Esophagus (tissue), 2 donors: ENCODE data around the gene TEX36. TPM values are rescaled to one million over a fixed set of nuclear protein-coding genes. Genes with fewer than 3 reads are reported as not detected.
"Not testable (repeated sequence)": the region's sequence is repeated elsewhere in the genome, so short reads cannot be mapped to it uniquely, and the experiment has no call there.

Experiments
- H3K27ac ChIP-seq, 2 donors: one replicate each; pipeline ENCODE4 v1.5.1; 2013; ENCODE audit warnings: low read depth in 2 of 2, mild to moderate bottlenecking in 2 of 2, inconsistent platforms in 1 of 2, low read length in 1 of 2, moderate library complexity in 1 of 2
- H3K27me3 ChIP-seq, 2 donors: one replicate each; pipeline ENCODE4 v1.6.1; 2013; ENCODE audit warnings: low read length in 2 of 2, control low read depth in 1 of 2, mild to moderate bottlenecking in 1 of 2; ENCODE audit not compliant: insufficient read depth in 2 of 2, control insufficient read depth in 1 of 2
- H3K36me3 ChIP-seq, 2 donors: one replicate each; pipeline ENCODE4 v1.6.1; 2013; ENCODE audit warnings: low read length in 1 of 2; ENCODE audit not compliant: control insufficient read depth in 2 of 2, insufficient read depth in 2 of 2
- H3K4me1 ChIP-seq, 2 donors: one replicate each; pipeline ENCODE4 v1.6.1; 2013; ENCODE audit warnings: low read length in 1 of 2; ENCODE audit not compliant: control insufficient read depth in 2 of 2, insufficient read depth in 2 of 2
- H3K4me3 ChIP-seq, 2 donors: one replicate each; pipeline ENCODE4 v1.5.1; 2013; ENCODE audit warnings: low read length in 2 of 2, mild to moderate bottlenecking in 2 of 2, low read depth in 1 of 2, moderate library complexity in 1 of 2
- H3K9me3 ChIP-seq, 2 donors: one replicate each; pipeline ENCODE4 v1.6.1; 2013; ENCODE audit warnings: mild to moderate bottlenecking in 2 of 2, low read depth in 1 of 2, low read length in 1 of 2, moderate library complexity in 1 of 2; ENCODE audit not compliant: control insufficient read depth in 2 of 2, insufficient read depth in 1 of 2
- WGBS, 2 donors: extraction: QIAGEN DNeasy Blood & Tissue Kit; methylation state at CpG; one replicate each; pipeline ENCODE4 v1.1.7; 2013; 5-methylcytosine and 5-hydroxymethylcytosine counted together
- polyA plus RNA-seq, 2 donors: library from polyadenylated mRNA; stranded (reverse); fragments of 200-250 nt; gene quantifications; one replicate each; pipeline ENCODE4 v1.2.3, GENCODE V29; 2013
- donor health status: healthy with polysubstance abuse.
- donor health status: Bipolar disorder and iron deficiency.

Gene TEX36
- polyA plus RNA-seq, 2 donors, result not detected

- WGBS, 2 donors, result 86 to 94% methylated on average over 2 of the region's 2 CpGs
- Histone ChIP-seq H3K4me1 (no peaks in the 10 kb centered on the region), H3K27me3 (no peaks in the 10 kb centered on the region), H3K9me3 (peaks cover 0 to 5% of the 10 kb centered on the region in 2 donors), H3K36me3 (no peaks in the 10 kb centered on the region), H3K27ac (no peak overlapping the region), H3K4me3 (no peak overlapping the region)
These were observed 20.4 kb downstream of the TEX36 start for GRCh38 chr10:125662584-125662983.

- WGBS, 2 donors, result 36 to 57% methylated on average over 7 of the region's 7 CpGs
- no peaks in the 10 kb centered on the region for H3K27me3 ChIP-seq
- H3K4me3 ChIP-seq, result no peak overlapping the region
- peaks cover 0 to 1% of the 10 kb centered on the region in 2 donors for H3K9me3 ChIP-seq
- no peaks in the 10 kb centered on the region for H3K36me3 ChIP-seq
- no peaks in the 10 kb centered on the region for H3K4me1 ChIP-seq
- no peak overlapping the region for H3K27ac ChIP-seq
These were observed 20.9 kb downstream of the TEX36 start for GRCh38 chr10:125661941-125662515.

GRCh38 chr10:125661431-125661940 is 21.5 kb downstream of the TEX36 start:
- H3K27me3 ChIP-seq, result no peaks in the 10 kb centered on the region
- no peak overlapping the region for H3K27ac ChIP-seq
- no peaks in the 10 kb centered on the region for H3K36me3 ChIP-seq
- H3K9me3 ChIP-seq, result no peaks in the 10 kb centered on the region
- H3K4me1 ChIP-seq, result no peaks in the 10 kb centered on the region
- no peak overlapping the region for H3K4me3 ChIP-seq
- WGBS, 2 donors, result 75 to 88% methylated on average over 12 of the region's 12 CpGs

- no peaks in the 10 kb centered on the region for H3K4me1 ChIP-seq
- H3K4me3 ChIP-seq, result no peak overlapping the region
- H3K36me3 ChIP-seq, result no peaks in the 10 kb centered on the region
- no peaks in the 10 kb centered on the region for H3K9me3 ChIP-seq
- H3K27me3 ChIP-seq, result no peaks in the 10 kb centered on the region
- H3K27ac ChIP-seq, result no peak overlapping the region
- 73 to 79% methylated on average over 1 of the region's 1 CpG for WGBS, 2 donors
These were observed 23.9 kb downstream of the TEX36 start for GRCh38 chr10:125659071-125659470.

- Histone ChIP-seq H3K4me1 (no peaks in the 10 kb centered on the region), H3K9me3 (no peaks in the 10 kb centered on the region), H3K27ac (no peak overlapping the region), H3K36me3 (no peaks in the 10 kb centered on the region), H3K4me3 (no peak overlapping the region), H3K27me3 (no peaks in the 10 kb centered on the region)
- WGBS, 2 donors, result 69 to 81% methylated on average over 3 of the region's 3 CpGs
These were observed 26.4 kb downstream of the TEX36 start for GRCh38 chr10:125656523-125656922.

- not testable (repeated sequence) for H3K9me3 ChIP-seq, H3K27me3 ChIP-seq, H3K27ac ChIP-seq, H3K4me3 ChIP-seq, H3K4me1 ChIP-seq, H3K36me3 ChIP-seq
- WGBS, 2 donors, result 71 to 94% methylated on average over 1 to 2 of the region's 2 CpGs
These were observed 29.9 kb downstream of the TEX36 start for GRCh38 chr10:125653113-125653512.

- Histone ChIP-seq H3K27ac (no peak overlapping the region), H3K4me3 (no peak overlapping the region), H3K27me3 (no peaks in the 10 kb centered on the region), H3K4me1 (no peaks in the 10 kb centered on the region), H3K9me3 (peaks cover 0 to 3% of the 10 kb centered on the region in 2 donors), H3K36me3 (no peaks in the 10 kb centered on the region)
- WGBS, 2 donors, result 19 to 35% methylated on average over 1 of the region's 1 CpG
These were observed 36.7 kb downstream of the TEX36 start for GRCh38 chr10:125646311-125646710.

- H3K4me3 ChIP-seq, result no peak overlapping the region
- H3K27ac ChIP-seq, result no peak overlapping the region
- no peaks in the 10 kb centered on the region for H3K9me3 ChIP-seq
- no peaks in the 10 kb centered on the region for H3K4me1 ChIP-seq
- H3K36me3 ChIP-seq, result no peaks in the 10 kb centered on the region
- WGBS, 2 donors, result 66 to 75% methylated on average over 3 of the region's 3 CpGs
- H3K27me3 ChIP-seq, result no peaks in the 10 kb centered on the region
These were observed 41.6 kb downstream of the TEX36 start for GRCh38 chr10:125641398-125641797.

- WGBS, 2 donors, result 92 to 95% methylated on average over 1 of the region's 1 CpG
- Histone ChIP-seq H3K27me3 (no peaks in the 10 kb centered on the region), H3K4me3 (no peak overlapping the region), H3K9me3 (no peaks in the 10 kb centered on the region), H3K36me3 (no peaks in the 10 kb centered on the region), H3K27ac (no peak overlapping the region), H3K4me1 (no peaks in the 10 kb centered on the region)
These were observed 42.3 kb downstream of the TEX36 start for GRCh38 chr10:125640653-125641052.

- Histone ChIP-seq H3K36me3 (no peaks in the 10 kb centered on the region), H3K9me3 (no peaks in the 10 kb centered on the region), H3K4me1 (no peaks in the 10 kb centered on the region), H3K4me3 (no peak overlapping the region), H3K27me3 (no peaks in the 10 kb centered on the region), H3K27ac (no peak overlapping the region)
- WGBS, 2 donors, result 83 to 86% methylated on average over 7 of the region's 7 CpGs
These were observed 43.1 kb downstream of the TEX36 start for GRCh38 chr10:125639846-125640245.
